T-helper 1 cell treated with Interleukin-12 subunit alpha and Interleukin-12 subunit beta and Interleukin-4 antibody, amounts not matched to agents 30 ng/mL and 1 ng/mL, for 36 hours (primary cell): Measurements from ENCODE around the gene CCDC40. TPM values are rescaled to one million over a fixed set of nuclear protein-coding genes. Genes with fewer than 3 reads are reported as not detected.

Experiments used
- intact Hi-C: fragments of 100-400 bp; cut with micrococcal nuclease; formaldehyde crosslinking; loops from one replicate; pipeline ENCODE4 v1.15.1; 2024
- total RNA-seq: library from RNA; stranded (reverse); gene quantifications from 2 replicates; pipeline ENCODE4 v1.2.3, GENCODE V29; 2022

CCDC40 gene
- total RNA-seq, 1 donor from 2014 or later, result not detected

DNA sequence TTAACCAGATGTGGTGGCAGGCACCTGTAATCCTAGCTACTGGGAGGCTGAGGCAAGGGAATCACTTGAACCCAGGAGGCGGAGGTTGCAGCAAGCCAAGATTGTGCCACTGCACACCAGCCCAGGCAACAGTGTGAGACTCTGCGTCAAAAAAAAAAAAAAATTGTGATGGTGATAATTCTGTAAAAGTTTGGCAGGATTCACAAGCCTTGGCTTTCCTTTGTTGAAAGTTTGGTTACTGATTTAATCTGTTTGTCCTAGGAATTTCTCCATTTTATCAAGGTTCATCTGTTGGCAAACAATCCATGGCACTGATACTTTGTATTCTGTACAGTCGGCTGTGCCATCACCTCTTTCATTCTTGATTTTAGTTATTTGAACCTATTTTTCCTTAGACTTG lies 94.5 kb downstream of the CCDC40 start:
- intact Hi-C loops, result no loop called here

DNA sequence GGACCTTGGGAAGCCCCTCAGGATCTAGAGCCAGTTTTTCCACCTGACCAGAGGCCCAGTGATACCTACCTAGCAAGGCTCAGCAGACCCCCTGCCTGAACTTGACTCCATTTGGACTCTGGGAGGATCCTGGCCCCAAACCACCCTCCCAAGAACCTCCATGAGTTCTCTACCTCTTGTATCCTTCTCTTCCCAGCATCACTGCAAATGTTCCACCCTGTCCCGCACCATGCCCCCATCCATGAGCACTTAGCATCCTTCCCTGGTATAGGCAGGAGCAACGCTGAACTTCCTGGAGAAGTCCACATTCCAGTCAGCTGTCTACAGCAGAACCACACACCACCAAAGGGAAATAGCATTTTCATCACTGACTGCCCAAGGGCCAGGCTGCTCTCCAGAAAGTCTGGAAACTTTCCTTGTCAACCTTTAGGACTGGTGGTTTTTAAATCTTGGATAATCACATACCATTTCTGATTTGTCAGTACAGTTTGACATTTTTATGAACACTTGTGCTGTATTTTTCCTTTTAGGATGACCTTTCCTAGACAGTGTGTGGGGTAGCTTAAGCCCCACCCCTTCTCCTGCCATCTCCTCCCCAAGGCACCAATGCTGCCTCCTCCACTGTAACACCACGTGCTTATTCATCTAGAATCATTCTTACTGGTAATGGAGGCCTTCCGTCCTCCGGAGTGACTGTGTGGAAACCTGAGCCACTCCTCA lies 96.6 kb downstream of the CCDC40 start:
- intact Hi-C loops, result no loop called here

DNA sequence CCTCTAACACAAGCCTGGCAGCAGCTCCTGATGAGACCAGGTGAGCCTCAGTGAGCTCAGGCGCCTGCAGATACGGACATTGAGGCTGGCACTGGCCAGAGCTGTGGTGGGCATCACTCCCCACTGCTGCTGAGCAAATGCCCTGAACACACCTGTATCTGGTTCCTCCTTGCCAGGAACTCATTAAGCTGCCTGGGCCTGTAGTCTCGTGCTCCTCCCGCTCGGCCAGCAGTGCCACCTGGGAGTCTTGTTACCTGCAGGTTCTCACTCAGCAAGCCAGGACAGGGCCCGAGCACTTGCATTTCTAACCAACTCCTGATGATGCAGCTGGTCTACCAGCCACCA lies 97.2 kb downstream of the CCDC40 start:
- intact Hi-C loops, result no loop called here

DNA sequence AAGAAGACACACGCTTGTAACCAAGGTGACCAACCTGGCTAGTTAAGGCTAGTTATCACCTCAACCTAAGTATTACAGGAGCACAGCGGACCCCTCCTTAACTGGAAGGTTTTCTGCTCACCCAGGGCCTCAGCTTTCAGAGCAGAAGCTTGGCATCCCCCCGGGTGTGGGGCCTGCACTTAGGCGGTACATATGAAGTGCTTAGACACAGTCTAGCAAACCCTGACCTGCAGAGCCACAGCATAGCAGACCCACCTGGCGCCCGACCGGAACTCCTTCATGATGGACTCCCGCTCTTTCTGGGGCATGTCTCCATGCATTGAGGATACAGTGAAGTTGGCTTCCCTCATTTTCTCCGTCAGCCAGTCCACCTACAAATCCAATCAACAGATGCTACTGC lies 100.7 kb downstream of the CCDC40 start:
- intact Hi-C loops, result no loop called here

DNA sequence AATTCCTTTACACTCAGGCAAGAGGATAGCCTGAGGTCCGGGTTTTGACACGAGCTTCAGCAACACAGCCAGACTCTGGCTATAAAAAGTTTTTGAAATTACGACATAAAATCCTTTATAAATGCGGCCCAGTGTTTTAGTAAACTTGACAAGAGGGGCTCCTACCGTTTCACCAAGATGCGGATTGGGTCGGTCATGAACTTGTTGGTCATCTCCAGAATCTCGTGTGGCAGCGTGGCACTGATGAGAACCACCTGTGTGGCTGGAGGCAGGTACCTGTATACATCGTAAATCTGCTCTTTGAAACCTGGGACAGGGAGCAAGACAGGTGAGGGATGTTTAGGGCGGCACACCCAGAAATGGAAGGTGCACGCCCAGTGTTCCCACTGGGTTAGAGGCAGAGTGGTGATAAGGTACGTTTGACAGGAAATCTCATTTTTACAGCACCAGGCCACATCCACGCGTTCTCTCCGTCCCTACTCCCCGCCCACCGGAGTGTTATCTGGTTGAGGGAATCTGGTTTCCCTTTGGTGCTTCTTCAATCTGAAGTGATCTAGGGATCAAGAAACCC lies 102.5 kb downstream of the CCDC40 start:
- intact Hi-C loops, result no loop called here

DNA sequence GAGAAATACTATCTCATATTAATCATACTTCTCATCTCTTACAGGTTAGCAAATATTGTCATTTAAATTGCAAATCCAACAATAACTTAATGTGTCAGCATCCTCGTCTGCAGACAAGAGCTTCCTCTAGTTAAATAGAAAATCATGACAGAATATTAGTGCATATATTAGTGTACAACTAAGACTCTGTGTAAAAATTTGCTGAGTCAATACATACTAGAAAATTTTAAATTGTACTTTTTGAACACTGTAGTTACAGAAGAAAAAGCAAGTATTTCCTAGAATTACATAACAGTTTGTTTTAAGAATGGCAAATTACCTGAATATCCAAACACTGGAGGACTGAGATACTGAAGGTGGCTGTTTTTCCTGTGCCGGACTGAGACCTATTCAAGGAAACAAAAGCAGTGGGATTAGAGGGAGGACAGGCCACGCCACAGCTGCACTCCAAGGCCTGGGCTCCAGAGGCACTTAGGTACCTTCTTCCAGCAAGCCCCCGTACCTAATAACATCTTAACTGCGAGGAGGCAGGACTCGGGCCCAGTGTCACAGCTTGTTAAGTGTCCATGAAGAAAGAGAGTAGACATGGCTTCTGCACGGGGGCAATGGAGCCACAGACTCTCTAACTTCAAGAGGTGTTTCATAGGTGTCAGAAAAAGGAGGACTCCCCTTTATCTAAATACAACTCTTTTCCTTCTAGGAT lies 105.2 kb downstream of the CCDC40 start:
- intact Hi-C loops, result no loop called here

DNA sequence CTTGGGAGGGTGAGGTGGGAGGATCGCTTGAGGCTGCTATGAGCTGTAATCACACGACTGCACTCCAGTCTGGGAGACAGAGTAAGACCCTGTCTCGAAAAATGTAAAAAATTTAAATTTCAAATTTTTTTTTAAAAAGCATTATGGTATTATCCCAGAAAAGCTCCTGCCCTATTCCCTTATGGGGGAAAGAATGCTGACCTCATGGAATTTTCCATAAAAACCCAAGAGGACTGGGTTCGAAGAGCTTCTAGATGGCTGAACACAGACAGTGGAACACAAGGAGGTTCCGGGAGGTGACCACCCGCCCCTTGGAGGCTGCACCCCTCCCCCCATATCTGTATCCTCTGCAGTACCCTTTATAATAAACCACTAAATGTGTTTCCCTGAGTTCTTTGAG lies 106.5 kb downstream of the CCDC40 start:
- intact Hi-C loops, result no loop called here

DNA sequence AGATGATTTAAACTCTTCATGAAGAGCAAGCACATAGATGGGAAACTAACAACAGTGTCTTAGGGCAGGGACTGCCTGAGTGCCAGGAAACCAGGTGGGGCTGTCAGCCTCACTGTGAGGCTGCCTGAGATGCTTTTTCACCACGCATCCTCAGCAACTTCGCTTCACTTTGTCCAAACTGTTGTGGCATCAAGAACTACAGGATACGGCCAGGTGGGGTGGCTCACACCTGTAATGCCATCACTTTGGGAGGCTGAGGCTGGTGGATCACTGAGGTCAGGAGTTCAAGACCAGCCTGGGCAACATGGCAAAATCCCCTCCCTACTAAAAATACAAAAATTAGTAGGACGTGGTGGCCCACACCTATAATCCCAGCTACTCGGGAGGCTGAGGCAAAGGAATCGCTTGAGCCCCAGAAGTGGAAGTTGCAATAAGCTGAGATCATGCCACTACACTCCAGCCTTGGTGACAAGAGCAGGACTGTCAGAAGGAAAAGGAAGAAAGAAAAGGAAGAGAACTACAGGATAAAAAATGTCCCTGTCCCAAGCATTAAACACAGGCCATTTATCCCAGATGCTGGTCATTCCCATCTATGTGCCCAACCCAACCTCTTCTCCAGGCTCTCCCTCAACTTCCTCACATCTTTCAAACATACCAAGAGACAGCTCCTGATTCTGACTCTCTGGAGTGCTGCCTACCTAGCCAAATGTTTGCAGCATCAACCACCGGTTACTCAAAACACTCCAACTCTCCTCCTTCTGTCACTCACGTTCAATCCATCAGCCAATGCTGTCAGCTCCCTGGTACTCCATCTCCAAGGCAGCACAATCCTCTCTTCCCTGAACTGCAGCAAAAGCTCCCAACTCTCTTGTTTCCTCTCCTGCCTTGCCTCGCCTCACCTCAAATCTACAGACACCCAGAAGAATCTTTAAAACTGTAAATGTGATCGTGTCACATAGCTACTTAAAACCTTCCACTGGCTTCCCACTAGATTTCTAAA lies 108.9 kb downstream of the CCDC40 start:
- intact Hi-C loops, result loop anchor here (2.0 to 5.0 kb wide), 3 partner anchors 149 to 1149 kb away; partner anchors contain the start of gene SLC38A10

DNA sequence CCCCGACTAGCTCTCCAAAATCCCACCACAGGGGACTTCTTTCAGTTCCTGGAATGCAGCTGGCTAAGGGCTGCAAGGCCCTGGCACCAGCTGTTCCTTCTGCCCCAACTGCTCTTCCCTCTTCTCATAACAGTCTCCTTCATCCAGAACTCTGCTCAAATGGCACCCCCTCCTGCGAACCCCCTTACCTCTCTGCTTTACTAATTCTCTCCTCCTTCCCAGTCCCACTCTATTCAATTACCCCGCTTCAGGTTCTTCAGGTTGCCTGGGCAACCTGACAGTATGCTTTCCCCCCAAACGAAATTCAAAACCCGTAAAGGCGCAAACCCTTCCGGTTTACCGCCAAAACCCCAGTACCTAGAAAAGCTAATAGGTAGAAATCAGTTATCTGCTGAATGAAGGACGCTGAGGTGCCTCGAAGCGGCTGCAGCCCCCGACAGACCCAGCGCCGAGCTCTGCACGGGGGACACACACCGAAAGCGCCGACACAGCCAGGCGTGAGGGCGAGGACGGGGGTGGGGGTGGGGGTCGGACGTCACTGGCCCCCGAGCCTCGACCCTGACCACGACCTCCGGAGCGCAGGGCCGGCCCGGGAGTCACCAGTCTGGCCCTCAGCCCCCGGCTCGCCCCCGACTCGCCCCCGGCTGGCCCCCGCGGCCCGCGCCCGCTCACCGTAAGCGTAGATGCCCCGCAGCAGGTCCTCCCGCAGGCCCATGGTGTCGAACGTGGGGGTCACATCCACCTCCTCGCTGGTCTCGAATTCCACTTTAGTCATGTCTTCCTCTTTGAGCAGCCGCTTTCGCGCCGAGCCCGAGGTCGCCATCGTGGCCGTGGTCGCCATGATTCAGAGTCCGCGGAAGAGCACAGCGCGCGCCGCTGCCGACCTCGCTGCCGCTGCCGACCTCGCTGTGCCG lies 109.9 kb downstream of the CCDC40 start:
- intact Hi-C loops, result loop anchor here (1.0 to 5.0 kb wide), 9 partner anchors 45 to 1148 kb away; partner anchors contain the start of genes CCDC40, ENDOV, GAA and SLC38A10

DNA sequence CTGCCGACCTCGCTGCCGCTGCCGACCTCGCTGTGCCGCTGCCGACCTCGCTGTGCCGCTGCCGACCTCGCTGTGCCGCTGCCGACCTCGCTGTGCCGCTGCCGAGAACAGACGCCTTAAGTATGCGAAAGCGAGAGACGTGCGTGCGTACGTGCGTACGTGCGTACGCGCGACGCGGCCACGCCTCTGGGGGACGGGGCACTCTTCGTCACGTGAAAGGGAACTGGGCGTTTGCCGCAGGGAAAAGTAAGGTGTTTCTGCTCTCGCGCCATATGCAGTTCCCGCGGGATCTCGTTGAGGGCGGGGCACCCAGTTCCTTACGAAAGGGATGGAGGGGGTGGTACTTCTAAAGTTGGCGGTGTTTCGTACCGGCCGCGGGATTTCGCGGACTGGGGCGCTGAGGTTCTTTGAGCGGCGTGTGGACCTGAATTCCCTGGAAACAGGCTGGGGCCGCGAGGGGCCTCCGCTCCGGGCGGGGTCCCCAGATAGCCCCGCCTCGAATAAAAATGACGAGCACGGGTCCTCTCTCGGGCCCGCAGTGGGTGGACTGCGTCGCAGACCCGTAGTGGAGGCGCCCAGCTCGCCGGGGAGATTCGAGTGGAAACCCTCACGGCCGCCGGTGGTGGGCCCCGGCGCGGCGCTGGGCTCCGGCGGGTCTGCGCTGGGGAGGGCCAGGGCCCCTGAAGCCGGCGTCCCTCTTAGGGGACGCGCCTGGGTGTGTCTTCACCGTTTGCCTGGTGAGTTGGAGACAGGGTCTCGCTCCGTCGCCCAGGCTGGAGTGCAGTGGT lies 110.8 kb downstream of the CCDC40 start, which contains the start of gene EIF4A3:
EIF4A3 (minus strand) TSS at position 94 of the 788 bp plus-strand sequence. CDS start 167 bp downstream, outside the sequence.
- intact Hi-C loops, result loop anchor here (1.0 to 5.0 kb wide), 9 partner anchors 46 to 1148 kb away; partner anchors contain the start of genes CCDC40, ENDOV, GAA and SLC38A10

Other genes starting within 250 kb of the CCDC40 start
- gene CBX8, start 239.6 kb upstream of the CCDC40 start, total RNA-seq, result 5.9 and 6.3 TPM in 2 replicates
- 36.3 and 38.7 TPM in 2 replicates for gene CBX4, start 197.2 kb upstream of the CCDC40 start, total RNA-seq
- 0.85 and 0.88 TPM in 2 replicates for gene TBC1D16, start 770 bp upstream of the CCDC40 start, total RNA-seq
- 12.7 and 14.3 TPM in 2 replicates for gene GAA, start 64.9 kb downstream of the CCDC40 start, total RNA-seq
- gene EIF4A3, start 110.5 kb downstream of the CCDC40 start, total RNA-seq, result 121 and 124 TPM in 2 replicates
- not detected in 2 replicates for gene CARD14, start 133.4 kb downstream of the CCDC40 start, total RNA-seq
- gene SGSH, start 183.7 kb downstream of the CCDC40 start, total RNA-seq, result 28.3 and 29.8 TPM in 2 replicates
- 10.3 and 12.2 TPM in 2 replicates for gene SLC26A11, start 183.8 kb downstream of the CCDC40 start, total RNA-seq
- gene RNF213, start 224.2 kb downstream of the CCDC40 start, total RNA-seq, result 1,306 and 1,329 TPM in 2 replicates